Effector memory CD4-positive, alpha-beta T cell (primary cell): Measurements from ENCODE around the gene GRK2.

Experiments
- DNase-seq, 3 donors: peaks; one replicate each; pipeline ENCODE4 v3.0.0-alpha.2; 2020
- H3K27ac ChIP-seq: 2 replicates; pipeline ENCODE4 v1.7.0; 2013; ENCODE audit warnings: mild to moderate bottlenecking, low read length, moderate library complexity; ENCODE audit not compliant: insufficient read depth, poor library complexity, severe bottlenecking
- H3K27me3 ChIP-seq: replicated peaks from 2 replicates; pipeline ENCODE4 v1.7.0; 2013; ENCODE audit warnings: mild to moderate bottlenecking, low read length; ENCODE audit not compliant: insufficient read depth, control insufficient read depth, poor library complexity, severe bottlenecking
- H3K36me3 ChIP-seq: 2 replicates; pipeline ENCODE4 v1.7.0; 2013; ENCODE audit warnings: mild to moderate bottlenecking, low read length, moderate library complexity; ENCODE audit not compliant: control insufficient read depth, insufficient read depth
- H3K4me1 ChIP-seq: 2 replicates; pipeline ENCODE4 v1.7.0; 2013; ENCODE audit warnings: low read length, mild to moderate bottlenecking; ENCODE audit not compliant: control insufficient read depth, insufficient read depth, poor library complexity, severe bottlenecking
- H3K4me3 ChIP-seq: 2 replicates; pipeline ENCODE4 v1.7.0; 2013; ENCODE audit warnings: low read length, low read depth, mild to moderate bottlenecking; ENCODE audit not compliant: insufficient read depth, poor library complexity, severe bottlenecking
- H3K9me3 ChIP-seq: 2 replicates; pipeline ENCODE4 v1.7.0; 2013; ENCODE audit warnings: mild to moderate bottlenecking, low read length, moderate library complexity; ENCODE audit not compliant: control insufficient read depth

The GRK2 gene

DNA sequence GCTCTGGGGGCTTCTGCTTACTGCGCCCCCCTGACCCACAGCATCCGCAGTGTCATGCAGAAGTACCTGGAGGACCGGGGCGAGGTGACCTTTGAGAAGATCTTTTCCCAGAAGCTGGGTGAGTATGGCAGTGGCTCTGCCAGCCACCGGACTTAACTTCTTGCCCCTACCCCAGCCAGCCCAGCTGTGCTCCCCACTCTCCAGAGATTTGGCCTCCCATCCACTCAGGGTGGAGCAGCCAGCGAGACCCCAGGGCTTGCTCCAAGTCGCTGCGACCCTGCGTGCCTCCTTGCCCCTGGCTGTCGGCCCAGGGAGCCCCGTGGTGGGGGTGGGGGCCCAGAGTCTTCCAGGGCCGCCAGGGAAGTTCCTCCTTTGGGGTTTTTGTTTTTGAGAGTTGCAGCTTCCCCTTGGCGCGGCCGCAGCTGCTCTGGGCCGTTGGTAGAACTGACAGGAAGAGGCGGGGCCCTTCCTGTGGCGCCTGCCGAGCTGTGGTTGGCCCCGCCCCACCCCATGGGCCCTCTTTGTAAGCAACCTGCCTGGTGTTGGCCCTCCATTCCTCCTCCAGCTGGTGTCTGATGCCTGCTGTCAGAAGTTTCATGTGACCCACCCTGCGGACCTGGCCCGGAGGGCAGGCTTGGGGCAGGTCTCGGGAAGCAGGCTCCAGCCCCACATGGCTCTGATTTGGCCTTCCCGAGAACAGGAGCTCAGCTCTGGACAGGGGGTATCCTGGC is 11.1 kb downstream of the GRK2 start:
- peaks cover 54% of the 10 kb centered on the region for H3K36me3 ChIP-seq
- H3K4me3 ChIP-seq, result peak overlapping the region; percentile 46
- peak; percentile 87 to 90 (median 88) for DNase-seq
- peak overlapping the region; percentile 88 for H3K27ac ChIP-seq
- H3K27me3 ChIP-seq, result no peaks in the 10 kb centered on the region
- H3K4me1 ChIP-seq, result peaks cover 94% of the 10 kb centered on the region
- no peaks in the 10 kb centered on the region for H3K9me3 ChIP-seq

GRCh38 chr11:67278135-67278938 is 12.1 kb downstream of the GRK2 start:
- no peaks in the 10 kb centered on the region for H3K27me3 ChIP-seq
- peaks cover 58% of the 10 kb centered on the region for H3K36me3 ChIP-seq
- peak overlapping the region; percentile 46 for H3K4me3 ChIP-seq
- H3K4me1 ChIP-seq, result peaks cover 85% of the 10 kb centered on the region
- H3K27ac ChIP-seq, result peak overlapping the region; percentile 88
- DNase-seq, result no peak
- H3K9me3 ChIP-seq, result no peaks in the 10 kb centered on the region

DNA sequence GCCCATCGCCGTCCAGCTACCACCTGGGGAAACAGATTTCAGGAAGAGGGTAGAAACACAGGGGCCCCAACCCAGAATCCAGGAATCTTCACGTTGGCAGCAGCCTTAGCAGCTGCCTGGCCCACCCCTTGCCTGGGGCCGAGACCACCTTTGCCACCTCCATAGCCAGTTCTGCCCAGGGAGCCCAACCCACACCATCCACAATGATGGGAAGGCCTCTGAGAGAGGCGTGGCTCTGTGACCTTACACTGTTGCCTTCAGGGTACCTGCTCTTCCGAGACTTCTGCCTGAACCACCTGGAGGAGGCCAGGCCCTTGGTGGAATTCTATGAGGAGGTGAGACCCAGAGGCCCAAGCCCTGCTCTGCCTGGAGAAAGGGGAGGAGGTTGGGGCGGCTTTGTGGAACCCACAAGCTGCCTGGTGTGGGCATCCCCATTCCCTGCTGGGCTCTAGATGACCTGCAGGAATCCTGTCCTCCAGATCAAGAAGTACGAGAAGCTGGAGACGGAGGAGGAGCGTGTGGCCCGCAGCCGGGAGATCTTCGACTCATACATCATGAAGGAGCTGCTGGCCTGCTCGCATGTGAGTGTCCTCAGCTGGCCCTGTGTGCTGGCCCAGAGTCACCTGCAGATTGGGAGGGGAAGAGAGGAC is 12.8 kb downstream of the GRK2 start:
- peak overlapping the region; percentile 88 for H3K27ac ChIP-seq
- H3K36me3 ChIP-seq, result peaks cover 65% of the 10 kb centered on the region
- peaks cover 80% of the 10 kb centered on the region for H3K4me1 ChIP-seq
- H3K9me3 ChIP-seq, result no peaks in the 10 kb centered on the region
- no peaks in the 10 kb centered on the region for H3K27me3 ChIP-seq
- H3K4me3 ChIP-seq, result no peak overlapping the region
- DNase-seq, result no peak

- Histone ChIP-seq H3K36me3 (peaks cover 72% of the 10 kb centered on the region), H3K27ac (peak overlapping the region; percentile 88), H3K4me3 (no peak overlapping the region), H3K27me3 (no peaks in the 10 kb centered on the region), H3K4me1 (peaks cover 73% of the 10 kb centered on the region), H3K9me3 (no peaks in the 10 kb centered on the region)
- DNase-seq, result no peak
Measured at GRCh38 chr11:67279589-67280340, 13.5 kb downstream of the GRK2 start.

DNA sequence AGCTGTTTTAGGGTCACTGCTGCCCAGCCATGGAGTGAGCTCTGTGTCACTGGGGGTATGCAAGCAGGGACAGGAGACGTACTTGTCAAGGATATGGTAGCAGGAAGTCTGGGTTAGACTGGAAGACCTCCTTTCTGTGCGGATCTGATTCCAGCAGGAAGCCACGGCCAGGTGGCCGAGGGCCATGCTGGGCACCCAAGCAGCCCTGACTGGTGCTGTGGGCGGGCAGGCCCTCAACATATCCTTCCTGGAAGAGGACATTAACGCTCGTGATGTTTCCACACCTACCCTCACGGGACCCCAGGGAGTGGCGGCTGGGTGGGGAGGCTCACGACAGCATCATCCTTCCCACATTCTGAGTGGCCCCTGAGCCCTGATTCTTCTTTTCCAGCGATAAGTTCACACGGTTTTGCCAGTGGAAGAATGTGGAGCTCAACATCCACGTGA is 14.1 kb downstream of the GRK2 start:
- Histone ChIP-seq H3K4me1 (peaks cover 73% of the 10 kb centered on the region), H3K27ac (peak overlapping the region; percentile 88), H3K27me3 (no peaks in the 10 kb centered on the region), H3K36me3 (peaks cover 78% of the 10 kb centered on the region), H3K9me3 (no peaks in the 10 kb centered on the region), H3K4me3 (no peak overlapping the region)
- DNase-seq, result no peak

DNA sequence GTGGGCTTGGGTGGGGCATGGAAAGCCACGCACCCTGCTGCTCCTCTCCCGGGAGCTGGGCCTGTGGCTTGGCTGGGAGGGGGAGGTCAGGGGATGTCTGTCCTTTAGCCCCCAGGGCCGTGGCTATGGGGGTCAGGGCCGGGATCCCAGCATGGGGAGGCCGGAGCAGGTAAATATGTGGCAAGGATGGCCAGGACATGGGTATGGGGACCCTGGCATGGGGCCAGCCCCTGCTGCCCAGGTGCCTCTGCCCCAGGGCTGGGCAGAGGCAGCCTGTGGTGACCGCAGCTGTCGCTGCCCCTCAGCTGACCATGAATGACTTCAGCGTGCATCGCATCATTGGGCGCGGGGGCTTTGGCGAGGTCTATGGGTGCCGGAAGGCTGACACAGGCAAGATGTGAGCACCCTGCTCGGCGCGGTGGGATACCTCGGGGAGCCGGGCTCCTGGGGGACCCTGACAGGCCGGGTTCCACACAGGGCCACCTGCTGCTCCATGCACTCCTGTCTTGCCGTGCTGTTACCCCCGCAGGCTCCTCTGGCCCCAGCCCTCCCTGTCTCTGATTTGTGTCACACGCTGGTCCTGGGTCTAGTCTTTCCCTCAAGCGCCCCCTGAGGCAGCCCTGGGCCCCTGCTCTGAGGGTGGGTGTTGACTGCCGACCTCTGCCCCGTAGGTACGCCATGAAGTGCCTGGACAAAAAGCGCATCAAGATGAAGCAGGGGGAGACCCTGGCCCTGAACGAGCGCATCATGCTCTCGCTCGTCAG is 14.7 kb downstream of the GRK2 start:
- peak overlapping the region; percentile 88 for H3K27ac ChIP-seq
- no peak for DNase-seq
- no peak overlapping the region for H3K4me3 ChIP-seq
- no peaks in the 10 kb centered on the region for H3K27me3 ChIP-seq
- H3K9me3 ChIP-seq, result no peaks in the 10 kb centered on the region
- peaks cover 73% of the 10 kb centered on the region for H3K4me1 ChIP-seq
- H3K36me3 ChIP-seq, result peaks cover 80% of the 10 kb centered on the region

DNA sequence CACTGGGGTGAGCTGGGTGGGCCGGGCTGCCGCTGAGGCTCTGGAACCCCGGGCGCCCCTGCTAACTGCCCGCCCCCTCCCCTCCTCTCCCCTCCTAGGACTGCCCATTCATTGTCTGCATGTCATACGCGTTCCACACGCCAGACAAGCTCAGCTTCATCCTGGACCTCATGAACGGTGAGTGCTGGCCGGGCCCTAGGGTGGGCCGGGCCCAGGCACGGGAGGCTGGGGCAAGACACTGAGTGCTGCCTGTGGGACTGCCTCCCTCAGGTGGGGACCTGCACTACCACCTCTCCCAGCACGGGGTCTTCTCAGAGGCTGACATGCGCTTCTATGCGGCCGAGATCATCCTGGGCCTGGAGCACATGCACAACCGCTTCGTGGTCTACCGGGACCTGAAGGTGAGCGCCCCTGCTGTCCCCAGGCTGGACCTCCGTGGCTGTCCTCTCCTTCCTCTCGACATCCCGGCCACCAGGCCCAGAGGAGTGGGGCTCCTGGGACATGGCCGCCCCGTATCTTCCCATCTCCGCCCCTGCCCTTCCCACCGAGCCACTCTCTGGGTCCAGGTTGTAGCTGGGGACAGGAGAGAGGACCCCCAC is 15.4 kb downstream of the GRK2 start:
- Histone ChIP-seq H3K27me3 (no peaks in the 10 kb centered on the region), H3K4me1 (peaks cover 73% of the 10 kb centered on the region), H3K4me3 (no peak overlapping the region), H3K36me3 (peaks cover 84% of the 10 kb centered on the region), H3K9me3 (no peaks in the 10 kb centered on the region), H3K27ac (peak overlapping the region; percentile 88)
- no peak for DNase-seq

DNA sequence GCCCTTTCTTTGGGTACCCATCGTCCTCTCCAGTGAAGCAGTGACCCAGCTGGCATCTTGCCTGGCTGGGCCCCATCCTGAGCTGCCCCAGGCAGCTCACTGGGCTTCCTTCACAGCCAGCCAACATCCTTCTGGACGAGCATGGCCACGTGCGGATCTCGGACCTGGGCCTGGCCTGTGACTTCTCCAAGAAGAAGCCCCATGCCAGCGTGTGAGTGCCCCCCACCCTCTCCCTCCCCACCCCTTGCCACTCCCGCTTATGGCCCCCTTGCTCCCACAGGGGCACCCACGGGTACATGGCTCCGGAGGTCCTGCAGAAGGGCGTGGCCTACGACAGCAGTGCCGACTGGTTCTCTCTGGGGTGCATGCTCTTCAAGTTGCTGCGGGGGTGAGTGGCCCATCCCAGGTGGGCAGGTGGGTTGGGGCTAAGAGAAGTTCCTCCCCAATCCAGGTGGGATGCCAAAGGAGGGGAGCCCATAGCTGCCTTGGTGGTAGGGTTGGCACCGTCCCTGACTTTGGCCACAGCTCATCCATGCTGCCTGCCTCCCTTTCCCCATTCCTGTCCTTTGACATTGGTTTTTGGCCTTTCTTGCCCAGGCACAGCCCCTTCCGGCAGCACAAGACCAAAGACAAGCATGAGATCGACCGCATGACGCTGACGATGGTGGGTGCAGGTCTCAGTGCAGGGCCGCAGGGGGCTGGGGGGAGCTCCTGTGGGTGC is 16.0 kb downstream of the GRK2 start:
- Histone ChIP-seq H3K36me3 (peaks cover 87% of the 10 kb centered on the region), H3K4me1 (peaks cover 73% of the 10 kb centered on the region), H3K27ac (peak overlapping the region; percentile 61), H3K4me3 (no peak overlapping the region), H3K9me3 (no peaks in the 10 kb centered on the region), H3K27me3 (no peaks in the 10 kb centered on the region)
- no peak for DNase-seq
